Neural cell (in vitro differentiated cells): ENCODE results near the gene POFUT1. TPM values are rescaled to one million over a fixed set of nuclear protein-coding genes. Genes with fewer than 3 reads are reported as not detected.

ENCODE experiments used
- H2AFZ ChIP-seq: fragments of 200-600, 300-800 bp; sonication (generic), shearing (Covaris generic); 2 replicates; pipeline ENCODE4 v1.6.0; 2014; ENCODE audit warnings: low read depth, mild to moderate bottlenecking, antibody characterized with exemption, low read length, moderate library complexity
- H3F3A ChIP-seq: fragments of 200-600 bp; shearing (Covaris generic); 2 replicates; pipeline ENCODE4 v1.6.1; 2016; ENCODE audit warnings: mild to moderate bottlenecking, moderate library complexity, mixed read lengths, antibody characterized with exemption, low read length; ENCODE audit not compliant: insufficient read depth, poor library complexity, severe bottlenecking
- H3K27ac ChIP-seq: fragments of 200-600, 300-800 bp; sonication (generic), shearing (Covaris generic); 2 replicates; pipeline ENCODE4 v1.5.1; 2014; ENCODE audit warnings: mild to moderate bottlenecking, low read length, moderate library complexity
- H3K27me3 ChIP-seq: fragments of 300-800, 200-600 bp; sonication (generic), shearing (Covaris generic); 2 replicates; pipeline ENCODE4 v1.6.0; 2014; ENCODE audit warnings: mild to moderate bottlenecking, low read depth, low read length, moderate library complexity; ENCODE audit not compliant: insufficient read depth
- H3K36me3 ChIP-seq: fragments of 300-800, 200-600 bp; sonication (generic), shearing (Covaris generic); 2 replicates; pipeline ENCODE4 v1.5.1; 2014; ENCODE audit warnings: mild to moderate bottlenecking, antibody characterized with exemption, low read length, moderate library complexity; ENCODE audit not compliant: insufficient read depth
- H3K4me2 ChIP-seq: fragments of 300-800, 200-600 bp; sonication (generic), shearing (Covaris generic); 2 replicates; pipeline ENCODE4 v1.6.0; 2014; ENCODE audit warnings: mild to moderate bottlenecking, low read length
- H3K4me3 ChIP-seq: fragments of 300-800, 200-600 bp; sonication (generic), shearing (Covaris generic); 2 replicates; pipeline ENCODE4 v1.5.1; 2014; ENCODE audit warnings: mild to moderate bottlenecking, low read length, moderate library complexity
- H3K79me2 ChIP-seq: fragments of 200-600 bp; shearing (Covaris generic); replicated peaks from 2 replicates; pipeline ENCODE4 v1.6.0; 2014; ENCODE audit warnings: mild to moderate bottlenecking, low read length, moderate library complexity; ENCODE audit not compliant: insufficient read depth
- H3K9ac ChIP-seq: fragments of 300-800, 200-600 bp; sonication (generic), shearing (Covaris generic); 2 replicates; pipeline ENCODE4 v1.6.1; 2016; ENCODE audit warnings: mild to moderate bottlenecking, low read length, mixed read lengths
- H3K9me2 ChIP-seq: fragments of 200-600 bp; shearing (Covaris generic); 2 replicates; pipeline ENCODE4 v1.6.1; 2016; ENCODE audit warnings: mild to moderate bottlenecking, low read length, mixed read lengths; ENCODE audit not compliant: insufficient read depth
- H3K9me3 ChIP-seq: fragments of 200-600, 300-800 bp; sonication (generic), shearing (Covaris generic); 2 replicates; pipeline ENCODE4 v1.6.1; 2016; ENCODE audit warnings: mild to moderate bottlenecking, mixed run types, low read length, moderate library complexity, mixed read lengths
- H4K20me1 ChIP-seq: fragments of 200-600 bp; shearing (Covaris generic); 2 replicates; pipeline ENCODE4 v1.6.1; 2016; ENCODE audit warnings: mild to moderate bottlenecking, mixed run types; ENCODE audit not compliant: insufficient read depth
- EP300 ChIP-seq: fragments of 450-650 bp; conservative IDR thresholded peaks from 2 replicates; pipeline ENCODE4 v1.6.1; 2014; ENCODE audit warnings: antibody characterized with exemption, mild to moderate bottlenecking, moderate library complexity; ENCODE audit not compliant: poor library complexity, severe bottlenecking
- MXI1 ChIP-seq: fragments of 450-650 bp; conservative IDR thresholded peaks from 2 replicates; pipeline ENCODE4 v1.6.1; 2014; ENCODE audit warnings: antibody characterized with exemption, mild to moderate bottlenecking; ENCODE audit not compliant: poor library complexity, severe bottlenecking
- RAD21 ChIP-seq: fragments of 450-650 bp; conservative IDR thresholded peaks from 2 replicates; pipeline ENCODE4 v1.6.1; 2014; ENCODE audit warnings: antibody characterized with exemption, mild to moderate bottlenecking, moderate library complexity
- REST ChIP-seq: IDR thresholded peaks from 2 replicates; pipeline ENCODE4 v1.6.1; 2012; ENCODE audit warnings: borderline replicate concordance
- SMC3 ChIP-seq: fragments of 450-650 bp; conservative IDR thresholded peaks from 2 replicates; pipeline ENCODE4 v1.6.1; 2014; ENCODE audit warnings: antibody characterized with exemption, mild to moderate bottlenecking, moderate library complexity; ENCODE audit not compliant: poor library complexity
- polyA plus RNA-seq: library from polyadenylated mRNA; depleted of rRNA; stranded (reverse); fragments of >200 nt; gene quantifications from 2 replicates; pipeline ENCODE4 v1.2.3, GENCODE V29; 2014

POFUT1 gene
- polyA plus RNA-seq, 1 donor from 2014 or later, result 14.0 TPM

DNA sequence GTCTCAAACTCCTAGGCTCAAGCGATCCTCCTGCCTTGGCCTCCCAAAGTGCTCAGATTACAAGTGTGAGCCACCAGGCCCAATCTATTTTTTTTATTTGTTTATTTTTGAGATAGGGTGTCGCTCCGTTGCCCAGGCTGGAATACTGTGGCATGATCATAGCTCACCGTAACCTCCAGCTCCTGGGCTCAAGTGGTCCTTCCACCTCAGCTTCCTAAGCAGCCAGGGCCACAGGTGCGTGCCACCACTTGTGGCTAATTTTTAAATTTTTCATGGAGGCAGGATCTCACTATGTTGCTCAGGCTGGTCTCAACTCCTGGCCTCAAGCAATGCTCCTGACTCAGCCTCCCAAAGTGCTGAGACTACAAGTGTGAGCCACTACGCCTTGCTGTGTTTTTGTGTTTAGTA is 79.6 kb downstream of the POFUT1 start:
- Histone ChIP-seq H3K4me2 (no peak overlapping the region), H3K9me2 (no peaks in the 10 kb centered on the region), H3K27me3 (no peaks in the 10 kb centered on the region), H3K9ac (no peak overlapping the region), H4K20me1 (no peaks in the 10 kb centered on the region), H3F3A (no peaks in the 10 kb centered on the region), H3K27ac (no peak overlapping the region), H2AFZ (no peak overlapping the region), H3K9me3 (no peaks in the 10 kb centered on the region), H3K4me3 (no peak overlapping the region), H3K79me2 (peaks cover 4% of the 10 kb centered on the region), H3K36me3 (no peaks in the 10 kb centered on the region)
- TF ChIP-seq MXI1, result no peak
- TF ChIP-seq REST, result no peak
- no peak for TF ChIP-seq SMC3
- TF ChIP-seq RAD21, result no peak
- no peak for TF ChIP-seq EP300

Other genes starting within 250 kb of the POFUT1 start
- 9.6 and 12.8 TPM in 2 replicates for gene XKR7, start 239.7 kb upstream of the POFUT1 start, polyA plus RNA-seq
- gene CCM2L, start 197.4 kb upstream of the POFUT1 start, polyA plus RNA-seq, result 1.5 and 3.0 TPM in 2 replicates
- gene HCK, start 155.6 kb upstream of the POFUT1 start, polyA plus RNA-seq, result 0.58 TPM in 1 of 2 replicates, not detected in the other
- gene TM9SF4, start 98.2 kb upstream of the POFUT1 start, polyA plus RNA-seq, result 17.8 and 18.3 TPM in 2 replicates
- 2.5 and 2.7 TPM in 2 replicates for gene PLAGL2, start 137 bp upstream of the POFUT1 start, polyA plus RNA-seq
- 49.4 and 53.0 TPM in 2 replicates for gene KIF3B, start 69.8 kb downstream of the POFUT1 start, polyA plus RNA-seq
- 45.9 and 49.1 TPM in 2 replicates for gene ASXL1, start 150.5 kb downstream of the POFUT1 start, polyA plus RNA-seq